ENCODE measurements around the gene CARD11.

The CARD11 gene

GRCh38 chr7:2927592-2927991, 116.1 kb downstream of the CARD11 start:
- TF ChIP-seq CTCF (IDR thresholded peaks at IDR 0.05; ENCODE audit: low read depth, low read length): no peak
- Histone ChIP-seq H3K27me3 (peaks cover 83% of the 10 kb centered on the region), H3K36me3 (no peaks in the 10 kb centered on the region), H3K4me1 (peaks cover 6% of the 10 kb centered on the region; the same call in 1 of the 2 replicates), H3K9me3 (no peaks in the 10 kb centered on the region), H3K4me3 (ENCODE audit: low read depth, low read length) (no peak overlapping the region)
- DNase-seq: no peak

- Histone ChIP-seq H3K4me3 (ENCODE audit: low read depth, low read length) (no peak overlapping the region), H3K4me1 (peaks cover 6% of the 10 kb centered on the region; the same call in 1 of the 2 replicates), H3K36me3 (no peaks in the 10 kb centered on the region), H3K27me3 (peaks cover 83% of the 10 kb centered on the region), H3K9me3 (no peaks in the 10 kb centered on the region)
- no peak for DNase-seq
- no peak for TF ChIP-seq CTCF (IDR thresholded peaks at IDR 0.05; ENCODE audit: low read depth, low read length)
Observed at GRCh38 chr7:2926896-2927405, 116.7 kb downstream of the CARD11 start.

GRCh38 chr7:2926120-2926895, 117.4 kb downstream of the CARD11 start:
- Histone ChIP-seq H3K4me3 (ENCODE audit: low read depth, low read length) (no peak overlapping the region), H3K36me3 (no peaks in the 10 kb centered on the region)
- TF ChIP-seq CTCF (IDR thresholded peaks at IDR 0.05; ENCODE audit: low read depth, low read length): no peak

GRCh38 chr7:2924866-2925840, 118.5 kb downstream of the CARD11 start:
- Histone ChIP-seq H3K4me1 (peaks cover 6% of the 10 kb centered on the region; the same call in 1 of the 2 replicates), H3K36me3 (no peaks in the 10 kb centered on the region), H3K27me3 (peaks cover 71% of the 10 kb centered on the region), H3K4me3 (ENCODE audit: low read depth, low read length) (no peak overlapping the region), H3K9me3 (no peaks in the 10 kb centered on the region)
- DNase-seq: no peak
- no peak for TF ChIP-seq CTCF (IDR thresholded peaks at IDR 0.05; ENCODE audit: low read depth, low read length)

More at GRCh38 chr7:2926120-2926895, 117.4 kb downstream of the CARD11 start:
- Histone ChIP-seq H3K9me3 (no peaks in the 10 kb centered on the region), H3K27me3 (peaks cover 82% of the 10 kb centered on the region), H3K4me1 (peaks cover 6% of the 10 kb centered on the region; the same call in 1 of the 2 replicates)
- no peak for DNase-seq

- no peak for TF ChIP-seq CTCF (IDR thresholded peaks at IDR 0.05; ENCODE audit: low read depth, low read length)
- H3K27me3 ChIP-seq: peaks cover 63% of the 10 kb centered on the region
- DNase-seq: no peak
- no peaks in the 10 kb centered on the region for H3K36me3 ChIP-seq
- H3K9me3 ChIP-seq: no peaks in the 10 kb centered on the region
- H3K4me1 ChIP-seq: 0 out of 2 replicates have a peak, but pooled peaks cover 2% of the 10 kb centered on the region
- H3K4me3 ChIP-seq (ENCODE audit: low read depth, low read length): no peak overlapping the region
Observed at GRCh38 chr7:2923886-2924574, 119.6 kb downstream of the CARD11 start.

Data from BE2C (cell line).